Uterus (tissue), 4 donors: ENCODE results near the gene PEA15. TPM values are rescaled to one million over a fixed set of nuclear protein-coding genes. Genes with fewer than 3 reads are reported as not detected.

Experiments
- DNase-seq, 2 donors: peaks; one replicate each; pipeline ENCODE4 v3.0.0-alpha.2; 2019 to 2020
- H3K27ac ChIP-seq, 2 donors: fragments of 200-600 bp; sonication (generic); 1 replicate in 1 of 2; 2 replicates in 1 of 2; pipeline ENCODE4 v1.5.1; 2016 to 2018
- H3K27me3 ChIP-seq, 2 donors: fragments of 200-600 bp; sonication (generic); one replicate each; pipeline ENCODE4 v1.5.1; 2018 to 2019; ENCODE audit warnings: control low read depth in 1 of 2
- H3K36me3 ChIP-seq, 2 donors: fragments of 200-600 bp; sonication (generic); one replicate each; pipeline ENCODE4 v1.5.1; 2019; ENCODE audit warnings: control low read depth in 1 of 2
- H3K4me1 ChIP-seq, 2 donors: fragments of 200-600 bp; sonication (generic); one replicate each; pipeline ENCODE4 v1.5.1; 2018 to 2019; ENCODE audit warnings: control low read depth in 1 of 2
- H3K4me3 ChIP-seq, 2 donors: fragments of 200-600 bp; sonication (generic); 1 replicate in 1 of 2; 2 replicates in 1 of 2; pipeline ENCODE4 v1.5.1; 2018 to 2019; ENCODE audit warnings: mild to moderate bottlenecking in 1 of 2
- H3K9me3 ChIP-seq, 2 donors: fragments of 200-600 bp; sonication (generic); one replicate each; pipeline ENCODE4 v1.5.1; 2019; ENCODE audit warnings: control low read depth in 1 of 2
- CTCF ChIP-seq, 4 experiments: fragments of 200-600 bp in 2 of 4; fragments of 450-650 bp in 2 of 4; sonication (generic) in 2 of 4; IDR thresholded peaks; one replicate each; pipeline ENCODE4 v1.5.1; 2016 to 2019; ENCODE audit warnings: antibody characterized with exemption in 4 of 4, mild to moderate bottlenecking in 2 of 4, moderate library complexity in 1 of 4
- POLR2A ChIP-seq, 2 donors: fragments of 450-650 bp; IDR thresholded peaks; one replicate each; pipeline ENCODE4 v1.6.1; 2016; ENCODE audit warnings: antibody characterized with exemption in 2 of 2, mild to moderate bottlenecking in 1 of 2, moderate library complexity in 1 of 2
- intact Hi-C: fragments of 100-400 bp; cut with DNase I; formaldehyde crosslinking; loops from one replicate; pipeline ENCODE4 v1.15.1; 2023; ENCODE audit warnings: low total_unique reads
- total RNA-seq, 4 donors: library from RNA; depleted of rRNA in 3 of 4; stranded (reverse); fragments of >200 nt in 3 of 4; gene quantifications; one replicate each; pipeline versions ENCODE4 v1.1.0 to v1.2.4, GENCODE V29; 2014 to 2023
- donor health status: DM: yes; HTN: yes; CAD: no.

The PEA15 gene
- total RNA-seq, 4 donors from 2014 or later, result 52.1 to 147 (median 81.7) TPM

GRCh38 chr1:160166166-160166868 is 38.9 kb upstream of the PEA15 start:
- Histone ChIP-seq H3K36me3 (no peaks in the 10 kb centered on the region), H3K4me1 (no peaks in the 10 kb centered on the region), H3K9me3 (no peaks in the 10 kb centered on the region), H3K4me3 (no peak overlapping the region), H3K27ac (no peak overlapping the region), H3K27me3 (no peaks in the 10 kb centered on the region)
- intact Hi-C loops, result no loop called here
- TF ChIP-seq POLR2A (IDR thresholded peaks at IDR 0.05) (no peak), CTCF (IDR thresholded peaks at IDR 0.05) (no peak)
- DNase-seq, result no peak

- no peak overlapping the region for H3K27ac ChIP-seq
- no peak for TF ChIP-seq CTCF (IDR thresholded peaks at IDR 0.05)
- TF ChIP-seq POLR2A (IDR thresholded peaks at IDR 0.05), result no peak
- DNase-seq, result no peak
- no peak overlapping the region for H3K4me3 ChIP-seq
- H3K36me3 ChIP-seq, result no peaks in the 10 kb centered on the region
- no peaks in the 10 kb centered on the region for H3K4me1 ChIP-seq
- intact Hi-C loops, result no loop called here
- H3K27me3 ChIP-seq, result no peaks in the 10 kb centered on the region
- H3K9me3 ChIP-seq, result no peaks in the 10 kb centered on the region
Observed at GRCh38 chr1:160167056-160167455, 38.1 kb upstream of the PEA15 start.

- Histone ChIP-seq H3K4me3 (no peak overlapping the region), H3K4me1 (no peaks in the 10 kb centered on the region), H3K27ac (no peak overlapping the region), H3K9me3 (no peaks in the 10 kb centered on the region), H3K36me3 (no peaks in the 10 kb centered on the region), H3K27me3 (no peaks in the 10 kb centered on the region)
- DNase-seq, result no peak
- intact Hi-C loops, result no loop called here
- TF ChIP-seq POLR2A (IDR thresholded peaks at IDR 0.05) (no peak), CTCF (IDR thresholded peaks at IDR 0.05) (no peak)
Observed at GRCh38 chr1:160167580-160167979, 37.6 kb upstream of the PEA15 start.

- Histone ChIP-seq H3K36me3 (no peaks in the 10 kb centered on the region), H3K9me3 (no peaks in the 10 kb centered on the region), H3K4me3 (no peak overlapping the region), H3K27me3 (no peaks in the 10 kb centered on the region), H3K4me1 (no peaks in the 10 kb centered on the region), H3K27ac (no peak overlapping the region)
- TF ChIP-seq CTCF (IDR thresholded peaks at IDR 0.05) (no peak), POLR2A (IDR thresholded peaks at IDR 0.05) (no peak)
- DNase-seq, result no peak
- intact Hi-C loops, result no loop called here
Observed at GRCh38 chr1:160168016-160168415, 37.2 kb upstream of the PEA15 start.

- no peak overlapping the region for H3K4me3 ChIP-seq
- intact Hi-C loops, result no loop called here
Observed at GRCh38 chr1:160168609-160169369, 36.4 kb upstream of the PEA15 start.

More at GRCh38 chr1:160168609-160169369, 36.4 kb upstream of the PEA15 start:
- Histone ChIP-seq H3K27ac (no peak overlapping the region), H3K27me3 (no peaks in the 10 kb centered on the region), H3K36me3 (no peaks in the 10 kb centered on the region), H3K4me1 (no peaks in the 10 kb centered on the region), H3K9me3 (no peaks in the 10 kb centered on the region)
- no peak for DNase-seq
- no peak for TF ChIP-seq CTCF (IDR thresholded peaks at IDR 0.05)
- no peak for TF ChIP-seq POLR2A (IDR thresholded peaks at IDR 0.05)
